GM18861 (cell line): ENCODE data around the gene DOCK2.
A peak's percentile ranks its signal among the peaks of the same experiment; 100 is the strongest.

Source experiments
- ATAC-seq: cut with Tn5 transposase; IDR thresholded peaks from one replicate; pipeline ENCODE4 v1.9.1; 2021; ENCODE audit not compliant: unreplicated experiment

DOCK2 gene

DNA sequence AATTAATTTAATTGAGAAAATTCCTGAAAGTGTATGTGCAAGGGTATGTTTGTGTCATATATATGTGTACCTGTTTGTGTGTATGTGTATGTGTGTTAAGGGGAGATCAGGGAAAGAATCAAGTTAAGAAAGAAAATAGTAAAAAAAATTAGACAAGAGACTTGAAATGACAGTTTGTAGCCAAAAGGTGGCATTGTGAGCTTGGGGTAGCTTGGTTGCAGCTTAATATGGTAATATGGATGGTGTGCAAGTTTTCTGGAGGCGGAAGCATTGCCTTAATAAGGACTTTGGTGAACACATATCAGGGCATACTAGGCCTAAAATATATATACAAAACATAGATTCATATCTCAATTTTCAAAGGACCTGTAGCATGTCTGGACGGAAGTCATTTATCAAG is 213.3 kb downstream of the DOCK2 start:
- no peak for ATAC-seq

DNA sequence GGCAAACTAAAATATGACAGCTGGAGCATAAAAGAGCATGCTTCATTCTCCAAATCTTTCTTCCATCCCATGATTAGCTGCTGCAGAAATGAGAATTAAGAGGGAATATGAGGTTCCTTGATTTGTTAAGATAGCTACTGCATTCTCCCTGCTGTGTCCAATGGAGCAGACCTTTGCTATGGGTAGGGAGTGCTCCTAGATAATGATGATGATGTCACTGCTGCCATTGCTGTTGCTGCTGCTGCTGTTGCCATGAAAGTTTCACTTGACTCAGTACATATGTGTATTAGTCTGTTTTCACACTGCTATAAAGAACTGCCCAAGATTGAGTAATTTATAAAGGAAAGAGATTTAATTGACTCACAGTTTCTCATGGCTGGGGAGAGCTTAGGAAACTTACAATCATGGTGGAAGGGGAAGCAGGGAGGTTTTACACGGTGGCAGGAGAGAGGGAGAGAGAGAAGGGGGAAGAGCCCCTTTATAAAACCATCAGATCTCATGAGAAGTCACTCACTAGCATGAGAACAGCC is 214.3 kb downstream of the DOCK2 start:
- ATAC-seq: no peak

DNA sequence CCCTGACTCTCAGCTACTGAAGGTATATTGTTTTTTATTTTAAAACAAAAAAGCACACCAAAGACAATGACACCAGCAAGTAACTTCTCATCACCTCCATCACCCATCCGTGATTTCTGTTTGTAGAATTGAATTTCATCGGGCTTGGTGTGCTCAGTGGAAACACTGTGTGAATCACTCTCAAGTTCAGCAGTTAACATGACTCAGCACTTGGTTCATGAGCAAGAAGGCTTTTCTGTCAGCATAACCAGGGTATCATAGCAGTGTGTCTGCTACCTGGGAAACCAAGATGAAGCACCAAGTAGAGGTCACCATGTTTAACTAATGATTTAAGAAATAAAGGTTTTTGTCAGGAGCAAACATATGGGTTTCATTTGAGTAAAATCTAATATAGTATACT is 219.5 kb downstream of the DOCK2 start:
- no peak for ATAC-seq

DNA sequence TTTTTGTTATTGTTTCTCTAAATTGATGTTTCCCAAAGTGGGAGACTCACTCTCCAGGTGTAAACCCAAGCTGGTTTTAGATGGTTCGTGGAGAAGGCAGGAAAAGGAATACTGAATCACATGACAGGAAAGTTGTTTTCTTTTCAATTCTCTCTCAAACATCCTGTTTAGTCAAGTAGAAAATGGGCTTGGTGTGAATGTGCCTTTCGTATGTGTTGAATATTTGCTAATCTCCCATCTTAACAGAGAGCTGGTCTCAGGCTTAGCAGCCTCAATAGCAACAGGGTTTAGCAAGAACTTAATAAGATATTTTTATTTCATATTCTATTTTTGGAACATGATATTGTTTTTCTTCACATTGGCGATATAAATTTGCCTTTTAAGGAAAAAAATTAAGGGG is 223.5 kb downstream of the DOCK2 start:
- ATAC-seq: peak; percentile 62

DNA sequence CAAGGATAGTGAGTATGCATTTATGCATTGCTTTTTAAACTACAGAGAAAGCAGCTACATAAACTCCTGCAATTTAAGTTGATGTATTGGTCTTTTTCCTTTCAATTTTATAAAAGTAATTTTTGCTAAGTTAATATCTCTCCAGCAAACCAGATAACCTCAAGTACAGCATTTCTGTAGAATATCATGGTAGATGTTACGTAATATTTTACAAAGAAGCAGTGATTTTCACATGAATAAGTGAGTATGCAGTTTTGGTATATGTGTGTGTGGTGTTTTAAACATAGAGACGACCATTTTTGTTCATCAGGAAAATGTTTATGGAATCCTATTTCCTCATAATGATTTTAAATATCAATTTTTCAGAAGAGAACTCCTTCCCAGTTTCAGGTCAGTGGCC is 224.4 kb downstream of the DOCK2 start:
- ATAC-seq: no peak

DNA sequence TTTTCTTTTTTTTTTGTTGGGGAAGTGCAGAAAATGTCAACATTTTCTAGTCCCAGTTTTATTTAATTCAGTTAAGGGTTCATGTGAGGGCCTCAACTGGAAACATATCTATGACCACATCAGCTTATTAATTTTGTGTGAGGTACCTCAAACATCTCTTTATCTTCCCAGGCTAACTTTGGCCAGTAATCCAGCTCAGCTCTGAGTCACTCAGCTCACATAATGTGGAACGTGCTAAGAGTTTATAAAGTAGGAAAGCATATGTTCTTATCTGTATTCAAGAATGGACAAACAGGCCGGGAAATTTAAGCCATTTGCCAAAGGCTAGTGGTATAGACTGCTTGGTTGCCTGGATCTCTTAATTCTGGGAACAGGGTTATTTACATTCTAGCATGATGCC is 224.9 kb downstream of the DOCK2 start:
- ATAC-seq: no peak

DNA sequence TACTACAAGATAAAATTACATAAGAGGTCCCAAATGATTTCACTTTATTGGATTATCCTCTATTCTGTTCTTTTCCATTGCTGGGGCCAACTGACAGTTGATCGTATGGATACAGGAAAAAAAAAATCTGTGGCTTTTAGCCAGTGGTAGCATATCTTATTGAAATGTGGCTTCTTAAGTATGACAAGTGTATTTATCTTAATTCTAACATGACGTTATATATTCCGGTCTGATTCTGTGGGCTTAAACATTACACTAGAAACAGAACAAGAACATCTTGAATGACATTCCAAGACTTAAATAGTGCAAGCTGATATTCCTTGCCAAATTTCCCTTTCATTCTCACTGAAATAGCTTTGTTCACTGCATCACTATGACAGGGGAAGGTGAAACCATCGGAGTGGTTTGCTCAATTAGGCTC is 225.3 kb downstream of the DOCK2 start:
- no peak for ATAC-seq

DNA sequence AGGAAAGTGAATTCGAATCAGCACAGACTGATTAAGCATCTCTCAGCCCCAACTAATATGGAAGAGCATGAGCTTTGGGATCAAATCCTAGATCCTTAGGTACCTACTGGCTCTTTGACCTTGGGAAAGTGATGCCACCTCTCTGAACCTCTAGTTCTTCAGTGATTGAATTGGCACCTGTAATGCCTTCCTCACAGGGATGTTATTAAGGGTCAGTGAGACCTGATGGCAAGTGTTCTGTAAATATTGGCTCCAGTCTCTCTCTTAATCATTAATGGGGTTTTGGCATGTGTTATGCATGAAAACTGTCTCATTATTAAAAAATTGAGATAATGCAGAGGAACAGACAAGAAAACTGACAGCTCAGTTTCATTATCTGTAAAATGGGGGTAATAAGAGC is 227.4 kb downstream of the DOCK2 start:
- no peak for ATAC-seq

DNA sequence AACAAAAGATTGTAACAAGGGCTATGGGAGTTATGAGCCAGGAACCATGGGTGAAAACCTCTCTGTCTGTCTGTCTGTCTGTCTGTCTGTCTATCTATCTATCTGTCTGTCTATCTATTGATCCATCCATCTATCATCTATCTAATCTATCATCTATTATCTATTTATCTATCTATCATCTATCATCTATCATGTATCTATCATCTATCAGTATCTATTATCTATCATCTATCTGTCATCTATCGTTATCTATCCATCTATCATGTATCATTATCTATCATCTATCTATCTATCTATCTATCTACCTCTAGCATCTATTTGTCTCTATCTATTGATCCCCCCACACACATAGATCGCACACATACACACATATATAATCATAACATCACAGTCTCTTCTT is 230.3 kb downstream of the DOCK2 start:
- ATAC-seq: no peak

DNA sequence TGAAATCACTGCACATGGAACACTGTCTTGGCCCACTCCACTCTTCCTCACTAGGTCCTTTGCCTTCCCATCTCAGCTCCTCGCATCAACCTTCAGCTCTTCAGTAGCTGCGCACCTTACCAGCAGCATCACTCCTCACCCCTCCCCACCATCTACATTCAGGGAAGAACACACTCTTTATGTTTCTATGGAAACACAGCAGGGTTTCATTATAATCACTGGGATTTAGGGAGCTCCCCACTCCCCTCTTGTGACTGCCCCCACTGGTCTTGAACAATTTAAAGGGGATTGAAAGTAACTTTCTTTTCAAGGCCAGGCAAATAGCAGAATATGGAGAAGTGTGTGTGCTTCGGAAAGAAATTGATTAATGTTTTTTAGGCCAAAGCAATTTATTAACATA is 232.0 kb downstream of the DOCK2 start:
- ATAC-seq: no peak

DNA sequence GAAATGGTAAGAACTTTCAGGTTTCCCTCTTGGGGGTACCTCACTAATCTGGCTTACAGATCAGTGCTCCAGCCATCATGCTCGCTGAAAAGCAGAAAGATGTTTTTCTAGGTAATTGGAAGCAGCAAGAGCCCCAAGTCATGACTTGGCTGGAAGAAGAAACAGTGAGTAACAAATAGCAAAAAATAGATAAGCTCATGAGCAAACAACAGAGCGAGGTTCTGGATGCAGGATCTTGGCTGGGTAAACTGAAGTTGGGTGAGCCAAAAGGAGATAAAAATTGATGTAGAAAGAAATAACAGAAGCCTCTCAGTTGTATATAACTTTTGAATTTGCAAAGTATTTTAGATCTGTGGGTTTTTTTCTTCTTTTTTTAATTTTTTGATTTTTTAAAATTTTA is 233.1 kb downstream of the DOCK2 start:
- ATAC-seq: no peak

DNA sequence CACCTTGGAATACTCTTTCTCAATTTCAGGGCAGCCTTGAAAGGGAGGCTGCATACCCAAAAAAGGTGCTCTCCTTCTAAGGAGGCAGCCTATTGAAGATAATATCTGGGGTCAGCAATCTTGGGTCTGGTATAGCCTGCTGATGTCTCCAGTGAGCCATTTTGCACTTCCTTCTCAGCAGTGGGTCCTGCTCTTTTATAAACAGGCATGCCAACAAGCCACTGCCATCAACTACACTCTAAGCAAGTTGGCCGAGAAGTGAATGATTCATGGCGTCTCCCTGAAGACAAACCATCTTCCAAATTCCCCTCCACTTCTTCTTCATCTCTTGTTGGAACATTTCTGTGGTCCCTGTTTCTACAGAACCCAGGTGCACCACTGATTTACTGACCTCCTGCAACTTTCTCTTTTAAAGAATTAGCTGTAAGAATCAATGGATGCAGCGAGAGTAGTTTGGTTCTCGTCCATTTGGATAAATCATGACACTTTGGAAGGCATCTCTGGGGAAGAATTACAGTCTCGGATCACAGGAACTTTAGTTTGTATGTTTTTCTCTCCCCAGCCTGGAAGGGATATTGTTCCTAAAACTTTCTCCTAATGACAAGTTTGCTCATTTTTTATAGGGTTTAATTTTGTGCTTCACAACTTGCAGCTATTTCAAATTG is 234.9 kb downstream of the DOCK2 start:
- ATAC-seq: no peak

DNA sequence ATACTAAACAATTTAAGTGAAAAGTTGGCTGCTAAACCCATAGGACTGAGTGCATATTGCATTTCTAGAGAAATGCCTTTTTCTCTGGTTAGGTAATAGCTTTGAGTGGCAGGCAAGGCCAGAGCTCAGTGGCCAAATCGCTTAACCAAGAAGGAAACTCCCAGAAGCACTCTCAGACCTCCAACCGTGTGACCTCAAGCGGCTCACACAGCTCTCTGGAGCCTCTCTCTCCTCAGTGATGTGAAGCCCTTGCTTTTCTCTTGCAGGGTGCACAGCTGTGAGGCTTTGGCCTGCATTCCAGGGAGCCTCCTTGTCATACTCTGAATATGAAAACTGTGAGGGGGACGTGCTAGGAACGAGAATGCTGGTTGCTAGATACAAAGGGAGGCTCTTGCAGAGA is 236.6 kb downstream of the DOCK2 start:
- ATAC-seq: no peak

DNA sequence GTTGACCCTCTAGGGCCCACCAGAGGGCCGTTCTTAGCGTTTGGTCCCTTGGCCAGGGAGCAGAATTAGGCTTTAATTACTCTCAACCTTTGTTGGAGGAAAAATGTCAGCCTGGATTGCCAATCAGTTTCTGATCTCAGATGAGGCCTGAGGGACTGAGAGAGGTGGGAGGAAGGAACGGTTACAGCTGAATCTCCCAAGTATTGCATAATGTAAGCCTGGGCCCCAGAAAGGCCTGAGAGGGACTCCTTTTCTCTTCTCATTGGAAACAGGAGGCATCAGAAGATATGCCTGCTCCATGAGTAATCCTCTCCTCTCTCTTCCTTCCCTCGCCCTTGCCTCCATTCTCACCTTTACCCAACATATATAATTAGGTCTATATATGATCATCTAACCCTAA is 237.5 kb downstream of the DOCK2 start:
- no peak for ATAC-seq

DNA sequence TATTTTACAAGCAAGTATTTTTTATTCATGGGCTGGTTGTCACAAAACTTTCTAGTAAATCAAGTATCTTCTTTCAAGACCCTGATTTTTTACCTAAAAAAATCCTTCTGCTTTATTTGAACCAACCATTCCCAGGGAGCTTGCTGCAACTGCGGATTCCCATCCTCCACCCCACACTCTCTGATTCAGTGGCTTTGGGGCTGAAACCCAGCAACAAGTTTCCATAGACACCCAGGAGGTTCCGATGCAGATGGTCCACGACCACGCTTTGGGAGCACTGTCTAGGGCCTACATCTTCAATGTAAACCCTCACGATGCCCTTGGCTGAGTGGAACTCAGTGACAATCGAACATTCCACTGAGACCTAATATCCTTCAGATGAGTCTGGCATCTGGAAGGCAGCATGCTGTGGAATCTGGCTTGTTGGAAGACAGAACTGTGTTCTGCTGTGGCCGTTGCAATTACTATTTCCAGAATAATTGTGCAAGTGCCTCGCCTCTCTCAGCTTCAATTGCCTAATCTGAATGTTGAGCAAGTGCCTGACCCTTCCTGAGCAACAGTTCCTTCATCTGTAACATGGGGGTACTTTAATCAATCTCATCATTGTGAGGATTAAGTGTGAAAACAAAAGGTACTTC is 238.1 kb downstream of the DOCK2 start:
- ATAC-seq: no peak

DNA sequence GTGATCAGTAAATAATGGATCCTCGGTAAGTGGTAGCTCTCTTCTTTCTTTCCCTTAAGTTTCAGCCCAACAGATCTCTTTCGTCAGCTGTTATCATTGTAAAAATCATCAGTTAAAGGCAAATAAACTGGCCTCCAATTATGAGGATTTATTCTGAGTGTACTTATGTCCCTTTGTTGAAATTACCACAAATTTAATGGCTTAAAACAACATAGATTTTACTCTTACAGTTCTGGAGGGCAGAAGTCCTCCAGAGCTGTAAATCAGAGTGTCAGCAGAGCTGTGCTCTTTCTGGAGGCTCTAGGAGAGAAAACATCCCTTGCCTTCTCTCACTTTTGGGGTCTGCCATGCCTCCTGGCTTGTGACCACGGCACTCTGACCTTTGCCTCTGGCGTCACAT is 238.7 kb downstream of the DOCK2 start:
- no peak for ATAC-seq

DNA sequence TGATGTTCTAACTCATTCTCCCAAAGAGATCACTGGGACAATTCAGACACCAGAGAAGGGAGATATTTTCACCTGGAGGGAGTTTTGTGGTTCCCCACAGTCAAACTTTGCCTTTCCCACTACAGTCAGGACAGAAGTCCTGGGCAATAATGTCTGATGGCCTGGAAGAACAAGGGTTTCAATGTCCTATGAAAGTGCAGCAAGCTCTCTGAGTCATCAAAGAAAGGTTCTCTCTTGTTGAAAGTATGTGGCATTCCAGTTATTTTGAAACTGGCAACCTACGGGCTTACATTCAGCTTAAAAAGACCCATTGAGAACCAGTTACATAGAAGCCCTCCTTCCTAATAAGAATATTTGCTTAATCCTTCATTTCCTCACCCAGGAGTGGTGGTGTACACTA is 239.3 kb downstream of the DOCK2 start:
- no peak for ATAC-seq

DNA sequence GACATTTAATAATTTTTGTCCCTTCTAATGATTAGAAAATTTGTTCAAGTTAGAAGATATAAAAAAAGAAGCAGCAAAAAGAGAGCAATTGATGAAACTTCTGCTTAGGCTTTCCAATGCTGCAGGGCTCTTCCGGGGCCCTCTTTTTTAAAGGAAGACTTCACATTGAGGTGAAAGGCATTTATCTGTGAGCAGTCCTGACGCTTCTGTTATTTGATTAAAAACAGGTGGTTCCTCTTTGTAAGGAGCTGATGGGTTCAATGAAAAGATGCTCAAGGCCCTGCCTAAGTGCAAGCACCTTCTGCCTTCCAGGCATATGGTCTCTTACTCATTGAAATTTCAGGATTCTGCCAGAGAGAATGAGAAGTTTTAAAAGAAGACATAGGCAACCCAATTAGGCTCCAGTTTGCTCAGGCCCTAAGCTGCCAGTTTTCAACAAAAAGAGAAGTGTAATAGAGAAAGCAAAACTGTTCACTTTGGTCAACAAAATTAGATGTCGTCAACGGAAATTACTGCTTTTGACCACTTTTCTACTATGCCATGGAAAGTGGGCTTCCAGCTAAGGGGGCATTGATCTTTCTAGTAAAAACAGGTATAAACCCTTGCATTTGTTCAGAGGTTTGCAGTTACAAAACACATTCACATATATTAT is 243.1 kb downstream of the DOCK2 start:
- ATAC-seq: no peak

DNA sequence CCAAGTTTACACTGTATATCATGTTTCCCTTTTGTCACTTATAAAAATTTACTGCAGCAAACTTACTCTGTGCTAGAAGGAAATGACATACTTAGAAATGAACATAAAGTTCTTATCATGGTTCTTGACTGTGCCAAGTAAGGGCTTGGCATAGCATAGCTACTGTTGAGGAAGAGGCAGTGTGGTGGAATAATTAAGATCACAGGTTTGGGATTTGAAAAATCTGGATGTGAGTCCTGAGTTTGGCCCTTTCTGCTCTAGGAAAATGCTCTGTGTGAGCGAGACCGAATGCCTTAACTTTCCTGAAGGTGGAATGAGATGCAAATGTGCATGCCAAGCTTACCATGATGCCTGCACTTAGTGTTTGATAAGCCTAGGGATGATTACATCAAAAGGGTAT is 243.7 kb downstream of the DOCK2 start:
- ATAC-seq: no peak

DNA sequence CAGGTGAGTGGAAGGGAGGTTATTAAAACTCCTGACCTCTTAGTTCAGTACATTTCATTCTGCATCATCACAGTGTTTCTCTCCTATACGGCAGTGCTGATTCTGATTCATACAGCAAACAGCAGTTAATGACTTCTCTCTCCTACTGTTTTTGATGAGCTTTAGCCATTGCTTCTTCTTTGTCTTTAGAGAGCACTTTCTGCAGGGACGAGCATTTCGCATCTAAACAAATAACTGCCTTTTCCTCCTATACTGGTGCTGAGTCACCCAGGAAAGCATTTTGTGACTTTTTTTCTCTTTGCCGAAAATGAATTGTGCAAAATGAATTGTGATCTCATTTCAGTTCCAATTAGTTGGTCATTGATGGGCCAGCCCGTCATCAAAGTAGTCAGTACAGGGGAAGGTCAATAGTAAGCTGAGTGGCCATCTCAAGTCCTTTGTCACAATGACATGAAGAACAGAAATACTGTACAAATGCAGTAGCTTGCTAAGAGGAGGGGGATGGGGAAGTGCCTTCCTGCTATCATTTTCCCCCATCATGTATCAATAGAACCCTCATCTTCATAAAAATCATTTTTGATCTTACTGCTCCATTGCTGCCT is 244.7 kb downstream of the DOCK2 start:
- ATAC-seq: no peak

DNA sequence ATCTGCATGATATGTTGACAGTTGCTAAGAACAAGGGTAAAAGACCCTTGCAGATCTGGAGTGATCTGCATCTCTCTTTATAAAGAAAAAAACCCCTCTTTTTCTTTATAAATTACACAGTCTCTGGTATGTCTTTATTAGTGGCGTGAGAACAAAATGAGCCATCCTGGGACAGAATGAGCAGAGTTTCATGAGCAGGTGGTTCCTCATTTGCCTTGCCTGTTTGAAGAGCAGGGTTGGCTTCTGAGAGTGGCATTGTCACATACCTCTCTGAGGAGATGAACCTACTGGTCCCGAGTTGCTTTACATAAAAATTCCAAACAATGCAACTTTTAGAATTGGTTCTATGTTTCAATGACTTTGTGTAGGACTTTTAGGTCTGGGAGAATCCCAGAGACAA is 249.0 kb downstream of the DOCK2 start:
- no peak for ATAC-seq

DNA sequence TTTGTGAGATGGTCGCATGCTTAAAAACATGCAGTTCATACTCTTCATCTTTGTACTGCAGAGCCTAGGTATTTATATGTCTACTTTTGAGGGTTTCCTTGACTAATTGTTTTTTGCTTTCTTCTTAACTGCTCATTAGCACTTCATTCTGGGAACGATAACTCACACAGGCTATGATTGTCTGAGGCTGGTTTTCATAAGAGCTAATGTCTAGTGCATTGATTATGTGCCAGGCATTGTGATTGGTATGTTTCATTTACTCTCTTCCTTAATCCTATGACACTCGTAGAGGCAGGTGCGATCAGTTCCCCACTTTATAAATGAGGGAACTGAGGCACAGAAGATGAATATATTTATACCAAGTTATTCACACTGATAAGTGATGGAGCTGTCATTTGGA is 249.6 kb downstream of the DOCK2 start:
- ATAC-seq: no peak
